Adrenal gland (tissue), 5 donors: ENCODE data around the gene ST6GALNAC3.

Experiments
- CTCF ChIP-seq, 6 experiments: fragments of 450-650 bp in 4 of 6; fragments of 200-600 bp in 2 of 6; sonication (generic) in 1 of 6; IDR thresholded peaks; 1 replicate in 5 of 6; 2 replicates in 1 of 6; pipeline versions ENCODE4 v1.5.1 to v1.8.0; 2016 to 2021; ENCODE audit warnings: antibody characterized with exemption in 6 of 6, mild to moderate bottlenecking in 2 of 6, moderate library complexity in 1 of 6
- POLR2A ChIP-seq, 2 donors: fragments of 450-650 bp; IDR thresholded peaks; one replicate each; pipeline ENCODE4 v1.6.1; 2017; ENCODE audit warnings: antibody characterized with exemption in 2 of 2, mild to moderate bottlenecking in 2 of 2, moderate library complexity in 1 of 2
- donor health status: DM: no; HTN: no; CAD: no.

GRCh38 chr1:76287917-76288316 lies 213.4 kb downstream of the ST6GALNAC3 start:
- TF ChIP-seq CTCF (IDR thresholded peaks at IDR 0.05) (no peak), POLR2A (IDR thresholded peaks at IDR 0.05) (no peak)
